GM12878 (cell line): Measurements from ENCODE around the gene KIRREL1. TPM values are rescaled to one million over a fixed set of nuclear protein-coding genes. Genes with fewer than 3 reads are reported as not detected.

Source experiments
- ATAC-seq: fragments of 200-7000 bp; cut with Tn5 transposase; 3 replicates; pipeline ENCODE4 v1.9.1; 2020; ENCODE audit warnings: mild to moderate bottlenecking, moderate library complexity
- BruUV-seq: library from RNA; stranded (reverse); fragments of 400-500 nt; replicated peaks from 2 replicates; lab custom pipeline; 2021; lab: Mats Ljungman, UMichigan
- CTCF ChIA-PET: fragments of 300-600 bp; sonication (Branson Sonifier 250); formaldehyde crosslinking; extraction: SDS; loops from one replicate; lab custom pipeline; 2021; ENCODE audit warnings: inconsistent platforms; lab: Yijun Ruan, JAX
- POLR2A ChIA-PET: fragments of 350-600 bp; formaldehyde crosslinking; extraction: SDS; loops from one replicate; lab custom pipeline; 2021; ENCODE audit warnings: inconsistent platforms; lab: Charles Lee
- RAD21 ChIA-PET: fragments of 300-600 bp; sonication (Branson Sonifier 250); formaldehyde crosslinking; loops from one replicate; lab custom pipeline; 2023; ENCODE audit warnings: antibody characterized with exemption; ENCODE audit not compliant: unreplicated experiment; lab: Charles Lee
- SMC1A ChIA-PET: fragments of 300-600 bp; sonication (Branson Sonifier 250); formaldehyde crosslinking; loops from one replicate; lab custom pipeline; 2023; ENCODE audit not compliant: unreplicated experiment, uncharacterized antibody; lab: Charles Lee
- DNase-seq: peaks from one replicate; pipeline ENCODE4 v3.0.0-alpha.2; 2011; ENCODE audit warnings: low read depth, low spot score
- FAIRE-seq: peaks from 3 replicates; lab custom pipeline; 2011; peaks lifted over from hg19 to GRCh38; lab: Jason Lieb, UNC
- H2AFZ ChIP-seq: 2 replicates; pipeline ENCODE4 v1.6.0; 2011; ENCODE audit warnings: low read depth, low read length, control low read depth; ENCODE audit not compliant: control insufficient read depth
- H3K27ac ChIP-seq: 2 replicates; pipeline ENCODE4 v1.5.1; 2011; ENCODE audit warnings: control low read depth; ENCODE audit not compliant: control insufficient read depth, insufficient read depth
- H3K27me3 ChIP-seq, 2 experiments: replicated peaks in 1 of 2; 2 replicates each; pipeline versions ENCODE4 v1.6.0 to v1.6.1; 2011; ENCODE audit warnings: low read length in 1 of 2; ENCODE audit not compliant: control insufficient read depth in 2 of 2, insufficient read depth in 2 of 2
- H3K36me3 ChIP-seq, 2 experiments: 2 replicates each; pipeline ENCODE4 v1.5.1; 2011; ENCODE audit warnings: low read length in 1 of 2; ENCODE audit not compliant: control insufficient read depth in 2 of 2, insufficient read depth in 2 of 2
- H3K4me1 ChIP-seq: 2 replicates; pipeline ENCODE4 v1.6.1; 2011; ENCODE audit warnings: mild to moderate bottlenecking, low read length, moderate library complexity, mixed read lengths; ENCODE audit not compliant: control insufficient read depth, insufficient read depth
- H3K4me2 ChIP-seq: 2 replicates; pipeline ENCODE4 v1.6.0; 2011; ENCODE audit warnings: control low read depth; ENCODE audit not compliant: control insufficient read depth, insufficient read depth
- H3K4me3 ChIP-seq: fragments of 200-600 bp; sonication (generic); 2 replicates; pipeline ENCODE4 v1.5.1; 2016
- H3K79me2 ChIP-seq: 2 replicates; pipeline ENCODE4 v1.6.0; 2011; ENCODE audit warnings: low read length; ENCODE audit not compliant: control insufficient read depth, insufficient read depth
- H3K9ac ChIP-seq: 2 replicates; pipeline ENCODE4 v1.8.0; 2011; ENCODE audit warnings: low read length, control low read depth, mixed read lengths; ENCODE audit not compliant: control insufficient read depth, insufficient read depth
- H3K9me3 ChIP-seq: replicated peaks from 3 replicates; pipeline ENCODE4 v1.5.1; 2011; ENCODE audit warnings: mild to moderate bottlenecking, low read length; ENCODE audit not compliant: control insufficient read depth, insufficient read depth
- H4K20me1 ChIP-seq: 2 replicates; pipeline ENCODE4 v1.6.0; 2011; ENCODE audit not compliant: control insufficient read depth, insufficient read depth
- BCL11A ChIP-seq: IDR thresholded peaks from 2 replicates; pipeline ENCODE4 v1.6.1; 2011; ENCODE audit warnings: low read depth, low read length
- CUX1 ChIP-seq: IDR thresholded peaks from 2 replicates; pipeline ENCODE4 v1.6.1; 2012; ENCODE audit warnings: improper control_type of control experiment, low read depth, low read length; ENCODE audit not compliant: insufficient replicate concordance
- NFXL1 ChIP-seq: fragments of 450-650 bp; IDR thresholded peaks from 2 replicates; pipeline ENCODE4 v1.6.1; 2017; ENCODE audit warnings: antibody characterized with exemption, mild to moderate bottlenecking, borderline replicate concordance
- PAX8 ChIP-seq: fragments of 450-650 bp; IDR thresholded peaks from 2 replicates; pipeline ENCODE4 v1.6.1; 2017; ENCODE audit warnings: mild to moderate bottlenecking, moderate library complexity
- POU2F2 ChIP-seq: IDR thresholded peaks from 3 replicates; pipeline ENCODE4 v1.6.1; 2011; ENCODE audit warnings: low read depth, mild to moderate bottlenecking, low read length, borderline replicate concordance
- STAT1 ChIP-seq: fragments of 450-650 bp; conservative IDR thresholded peaks from 2 replicates; pipeline ENCODE4 v1.6.1; 2014; ENCODE audit warnings: antibody characterized with exemption, mild to moderate bottlenecking
- WGBS: methylation state at CpG from one replicate; pipeline ENCODE4 v1.1.6; 2016; ENCODE audit warnings: low lambda C conversion rate; ENCODE audit not compliant: insufficient replicate concordance, insufficient coverage; ENCODE audit errors: missing lambda C conversion rate; 5-methylcytosine and 5-hydroxymethylcytosine counted together
- in situ Hi-C: fragments of 300-500 bp; cut with MboI; formaldehyde crosslinking; loops from 9 replicates; pipeline ENCODE4 v1.14.3; 2018; ENCODE audit warnings: mixed read lengths
- intact Hi-C: fragments of 100-400 bp; cut with micrococcal nuclease; formaldehyde crosslinking; loops from one replicate; pipeline ENCODE4 v1.14.2; 2022; ENCODE audit not compliant: unreplicated experiment
- polyA plus RNA-seq, 11 experiments: library from polyadenylated mRNA; depleted of rRNA in 4 of 11; unstranded in 6 of 11; stranded (reverse) in 5 of 11; fragments of >200 nt; fragmentation: Nextera tagmentation in 4 of 11; fragmentation: Illumina TruSeq in 1 of 11; extraction: Ambion mirVana in 4 of 11; extraction: Trizol in 1 of 11; gene quantifications; 1 replicate in 1 of 11; 2 replicates in 10 of 11; pipeline versions ENCODE4 v1.2.1 to v1.2.3, GENCODE V29; 2011 to 2016; ENCODE audit warnings: inconsistent platforms in 2 of 11, missing spikeins in 2 of 11, low read depth in 1 of 11
- total RNA-seq, 4 experiments: library from RNA; depleted of rRNA in 3 of 4; stranded (reverse); fragments of >200 nt in 3 of 4; fragmentation: Illumina TruSeq in 1 of 4; extraction: Trizol in 1 of 4; gene quantifications; 2 replicates each; pipeline versions ENCODE4 v1.2.1 to v1.2.3, GENCODE V29; 2013 to 2021
- TF ChIP-seq, protein P1 (sequence below): IDR thresholded peaks from 2 replicates; pipeline ENCODE4 v1.6.1; 2011; ENCODE audit warnings: low read depth, low read length, improper control_type of control experiment, borderline replicate concordance

KIRREL1 gene
- total and polyA plus RNA-seq, 10 of the 15 experiments (the other 5 are each of a cell fraction or from before 2014, with no cell fraction given): 0.15 TPM; not detected in 9

DNA sequence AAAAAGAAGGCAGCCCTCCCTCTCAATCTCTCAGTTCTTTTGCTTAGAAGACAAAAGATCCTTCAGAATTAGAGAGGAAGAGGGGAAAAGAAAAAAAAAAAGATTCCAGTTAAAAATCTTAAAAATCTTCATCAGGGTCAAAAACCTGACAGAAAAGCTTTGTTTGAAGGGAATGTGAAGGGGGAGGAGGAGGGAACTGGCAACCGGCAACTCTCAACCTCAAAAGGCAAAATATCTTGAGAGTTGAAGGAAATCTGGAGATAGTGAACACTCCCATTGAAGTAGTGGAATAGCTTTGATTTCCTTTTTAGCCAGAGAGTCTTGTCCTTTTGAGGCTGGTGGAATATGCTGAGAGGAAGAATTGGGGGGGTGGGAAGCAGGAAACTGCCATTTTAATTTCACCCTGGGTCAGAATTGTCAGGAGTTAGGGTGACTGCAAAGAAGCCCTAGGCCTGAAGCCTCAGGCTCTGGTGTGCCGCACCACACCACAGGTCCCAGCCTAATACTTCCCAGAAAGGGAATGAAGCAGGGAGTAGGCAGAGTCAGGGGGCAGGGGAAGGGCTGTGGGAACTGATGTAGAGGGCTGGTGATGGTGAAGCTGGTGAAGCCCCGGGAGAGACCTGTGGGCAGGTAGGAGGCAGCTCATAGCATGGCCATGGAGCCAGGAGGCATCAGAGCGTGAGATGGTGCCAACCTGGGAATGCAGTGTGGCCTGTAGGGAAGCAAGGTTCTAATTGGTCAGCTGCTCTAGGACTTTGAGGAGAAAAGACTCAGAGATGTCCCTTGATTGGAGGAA is 24.6 kb downstream of the KIRREL1 start:
- in situ Hi-C loops (no loop called here), intact Hi-C loops (no loop called here)
- ChIA-PET SMC1A (no interaction called here), RAD21 (no interaction called here), POLR2A (no interaction called here), CTCF (interaction anchor here (1.0 kb wide), 1 partner anchor 17 kb away, joined by 3 read pairs; no protein-coding TSS in a partner anchor)
- H3K9ac ChIP-seq: no peak overlapping the region
- DNase-seq (no peak), FAIRE-seq (no peak), ATAC-seq (no peak)
- H3K4me1 ChIP-seq: no peaks in the 10 kb centered on the region
- WGBS: 32% methylated on average over 4 of the region's 4 CpGs
- H3K4me3 ChIP-seq: no peak overlapping the region
- H3K9me3 ChIP-seq: no peaks in the 10 kb centered on the region
- no peaks in the 10 kb centered on the region for H3K79me2 ChIP-seq
- peaks cover 0 to 3% of the 10 kb centered on the region in 2 experiments; a peak in 2 of 4 replicates for H3K27me3 ChIP-seq
- TF ChIP-seq, protein P1, sequence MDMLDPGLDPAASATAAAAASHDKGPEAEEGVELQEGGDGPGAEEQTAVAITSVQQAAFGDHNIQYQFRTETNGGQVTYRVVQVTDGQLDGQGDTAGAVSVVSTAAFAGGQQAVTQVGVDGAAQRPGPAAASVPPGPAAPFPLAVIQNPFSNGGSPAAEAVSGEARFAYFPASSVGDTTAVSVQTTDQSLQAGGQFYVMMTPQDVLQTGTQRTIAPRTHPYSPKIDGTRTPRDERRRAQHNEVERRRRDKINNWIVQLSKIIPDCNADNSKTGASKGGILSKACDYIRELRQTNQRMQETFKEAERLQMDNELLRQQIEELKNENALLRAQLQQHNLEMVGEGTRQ: no peak
- H3K27ac ChIP-seq: no peak overlapping the region
- no TSS peak for BruUV-seq
- no peaks in the 10 kb centered on the region for H3K36me3 ChIP-seq
- H4K20me1 ChIP-seq: no peaks in the 10 kb centered on the region
- H2AFZ ChIP-seq: no peak overlapping the region
- H3K4me2 ChIP-seq: no peak overlapping the region

DNA sequence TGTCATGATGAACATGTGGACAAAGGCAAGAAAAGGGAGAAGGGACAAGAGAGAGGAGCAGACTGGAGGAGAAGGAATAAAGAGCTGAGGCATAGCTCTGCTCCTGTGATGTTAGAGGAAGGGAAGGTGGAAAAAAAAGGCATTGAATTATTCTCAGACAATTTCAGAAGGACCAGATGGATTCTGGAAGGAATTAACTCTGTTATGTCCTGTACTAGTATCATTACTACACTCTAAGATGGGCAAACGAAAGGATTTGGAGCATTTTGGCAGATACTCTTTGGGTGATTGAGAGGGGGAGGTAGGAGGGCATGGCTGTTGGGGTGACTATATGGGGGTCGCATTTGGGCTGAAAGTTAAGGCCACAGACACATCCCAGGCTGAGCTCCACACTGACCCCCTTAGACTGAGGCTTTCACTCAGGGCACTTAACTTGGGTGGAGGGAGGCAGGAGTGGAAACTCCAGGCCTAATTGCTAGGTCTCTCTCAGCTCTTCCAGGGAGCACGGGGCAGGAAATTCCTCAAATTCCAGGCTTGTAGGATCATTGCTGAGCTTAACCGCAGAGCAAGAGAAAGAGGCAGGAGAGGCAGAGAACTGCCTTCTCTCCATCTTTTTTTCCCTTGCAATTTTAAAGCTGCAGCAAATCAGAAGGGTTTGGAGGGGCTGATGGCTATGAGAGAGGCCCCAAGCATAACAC is 25.9 kb downstream of the KIRREL1 start:
- in situ Hi-C loops (no loop called here), intact Hi-C loops (no loop called here)
- Histone ChIP-seq H3K79me2 (no peaks in the 10 kb centered on the region), H3K4me2 (no peak overlapping the region), H3K9me3 (no peaks in the 10 kb centered on the region), H3K4me3 (no peak overlapping the region), H3K27ac (no peak overlapping the region), H2AFZ (no peak overlapping the region), H3K36me3 (no peaks in the 10 kb centered on the region), H3K4me1 (no peaks in the 10 kb centered on the region), H3K27me3 (no peaks in the 10 kb centered on the region; a peak in 1 of 4 replicates), H3K9ac (no peak overlapping the region), H4K20me1 (no peaks in the 10 kb centered on the region)
- POLR2A ChIA-PET: no interaction called here
- ATAC-seq (no peak), FAIRE-seq (no peak), DNase-seq (no peak)
- CTCF ChIA-PET: interaction anchor here (0.6 kb wide), 1 partner anchor 17 kb away, joined by 3 read pairs; no protein-coding TSS in a partner anchor
- 9% methylated on average over 4 of the region's 4 CpGs for WGBS
- no TSS peak for BruUV-seq
- RAD21 ChIA-PET: no interaction called here
- SMC1A ChIA-PET: no interaction called here
- no peak for TF ChIP-seq CUX1
- no peak for TF ChIP-seq STAT1
- no peak for TF ChIP-seq POU2F2
- TF ChIP-seq BCL11A: no peak
- no peak for TF ChIP-seq NFXL1
- TF ChIP-seq PAX8: no peak
